SU-DHL-6 (cell line): Measurements from ENCODE around the gene GNG11.

Source experiments
- CTCF ChIP-seq: fragments of 200-600 bp; sonication (generic); IDR thresholded peaks from one replicate; pipeline ENCODE4 v1.5.1; 2017; ENCODE audit warnings: antibody characterized with exemption, mild to moderate bottlenecking, low read length, moderate library complexity; ENCODE audit not compliant: insufficient read depth, poor library complexity, severe bottlenecking
- EZH2phosphoT487 ChIP-seq: fragments of 200-600 bp; sonication (generic), shearing (Covaris generic); conservative IDR thresholded peaks from 2 replicates; pipeline ENCODE4 v1.6.1; 2018; ENCODE audit warnings: mild to moderate bottlenecking, antibody characterized with exemption, low read length, moderate library complexity, mixed read lengths

GRCh38 chr7:93957767-93958166 is 36.2 kb downstream of the GNG11 start:
- no peak for TF ChIP-seq CTCF
- TF ChIP-seq EZH2phosphoT487 = no peak
